HepG2 (cell line): ENCODE data around the gene GTF2A1. TPM values are rescaled to one million over a fixed set of nuclear protein-coding genes. Genes with fewer than 3 reads are reported as not detected.

Experiments used
- ATAC-seq: fragments of 200-7000 bp; cut with Tn5 transposase; 3 replicates; pipeline ENCODE4 v1.9.1; 2020; ENCODE audit warnings: mild to moderate bottlenecking, moderate library complexity
- BruUV-seq: library from RNA; stranded (reverse); fragments of 400-500 nt; replicated peaks from 2 replicates; lab custom pipeline; 2021; lab: Mats Ljungman, UMichigan
- CTCF ChIA-PET: fragments of 300-600 bp; formaldehyde crosslinking; extraction: SDS; loops from one replicate; lab custom pipeline; 2021; ENCODE audit warnings: low total read pairs, inconsistent platforms, low intra/inter-chr PET ratio; lab: Yijun Ruan, JAX
- POLR2A ChIA-PET: fragments of 350-600 bp; sonication (Branson Sonifier 250); formaldehyde crosslinking; loops from one replicate; lab custom pipeline; 2020; ENCODE audit warnings: antibody characterized with exemption, inconsistent platforms; lab: Yijun Ruan, JAX
- DNase-seq: peaks from one replicate; pipeline ENCODE4 v3.0.0-alpha.2; 2015; ENCODE audit warnings: low spot score
- FAIRE-seq: peaks from 3 replicates; lab custom pipeline; 2011; peaks lifted over from hg19 to GRCh38; lab: Jason Lieb, UNC
- H2AFZ ChIP-seq: one replicate; pipeline ENCODE4 v1.6.1; 2011; ENCODE audit warnings: low read length, inconsistent platforms
- H3K27ac ChIP-seq: fragments of 300-600 bp; 3 replicates; pipeline ENCODE4 v1.8.0; 2011; ENCODE audit warnings: mixed run types, mild to moderate bottlenecking, mixed read lengths, low read length, inconsistent platforms; ENCODE audit not compliant: insufficient read depth; ENCODE audit errors: extremely low read length
- H3K27me3 ChIP-seq, 2 experiments: fragments of 200-600 bp in 1 of 2; 2 replicates in 1 of 2; 3 replicates in 1 of 2; pipeline versions ENCODE4 v1.6.0 to v1.8.0; 2011; ENCODE audit warnings: low read length in 2 of 2, mild to moderate bottlenecking in 2 of 2, moderate library complexity in 2 of 2, inconsistent platforms in 1 of 2; ENCODE audit not compliant: insufficient read depth in 2 of 2, control insufficient read depth in 1 of 2
- H3K36me3 ChIP-seq, 2 experiments: fragments of 200-600 bp in 1 of 2; replicated peaks in 1 of 2; 2 replicates in 1 of 2; 3 replicates in 1 of 2; pipeline versions ENCODE4 v1.5.1 to v1.8.0; 2011; ENCODE audit warnings: low read length in 2 of 2, inconsistent platforms in 1 of 2; ENCODE audit not compliant: insufficient read depth in 2 of 2, control insufficient read depth in 1 of 2
- H3K4me1 ChIP-seq: 2 replicates; pipeline ENCODE4 v1.5.1; 2012; ENCODE audit warnings: low read length, inconsistent platforms; ENCODE audit not compliant: insufficient read depth
- H3K4me2 ChIP-seq: 2 replicates; pipeline ENCODE4 v1.6.0; 2011; ENCODE audit warnings: low read depth, low read length, inconsistent platforms
- H3K4me3 ChIP-seq, 3 experiments: fragments of 200-600 bp in 1 of 3; sonication (generic), shearing (Covaris generic) in 1 of 3; replicated peaks in 1 of 3; 2 replicates each; pipeline ENCODE4 v1.5.1; 2011 to 2016; ENCODE audit warnings: low read length in 3 of 3, inconsistent platforms in 2 of 3, low read depth in 2 of 3, mild to moderate bottlenecking in 2 of 3, control low read depth in 1 of 3, mixed read lengths in 1 of 3; ENCODE audit not compliant: insufficient read depth in 1 of 3
- H3K79me2 ChIP-seq: one replicate; pipeline ENCODE4 v1.6.1; 2011; ENCODE audit warnings: low read length, inconsistent platforms; ENCODE audit not compliant: insufficient read depth
- H3K9ac ChIP-seq: 2 replicates; pipeline ENCODE4 v1.6.0; 2011; ENCODE audit warnings: mild to moderate bottlenecking, low read depth, low read length, inconsistent platforms; ENCODE audit not compliant: insufficient read depth
- H3K9me3 ChIP-seq: 2 replicates; pipeline ENCODE4 v1.5.1; 2012; ENCODE audit warnings: mild to moderate bottlenecking, low read length
- H4K20me1 ChIP-seq: 2 replicates; pipeline ENCODE4 v1.6.0; 2011; ENCODE audit warnings: inconsistent platforms, mild to moderate bottlenecking, low read length, moderate library complexity; ENCODE audit not compliant: insufficient read depth
- EED ChIP-seq: sonication (generic); formaldehyde crosslinking; IDR thresholded peaks from 2 replicates; pipeline ENCODE4 v1.5.0; 2020; ENCODE audit warnings: mild to moderate bottlenecking, missing genetic modification reagents
- GATAD1 ChIP-seq: IDR thresholded peaks from 2 replicates; pipeline ENCODE4 v1.6.1; 2016; ENCODE audit warnings: missing genetic modification reagents, missing compliant biosample characterization
- KLF15 ChIP-seq: sonication (generic); formaldehyde crosslinking; IDR thresholded peaks from 2 replicates; pipeline ENCODE4 v1.8.1; 2023; ENCODE audit warnings: borderline replicate concordance, mild to moderate bottlenecking, inconsistent platforms, missing genetic modification reagents, mixed read lengths
- MED1 ChIP-seq: sonication (generic); formaldehyde crosslinking; IDR thresholded peaks from 2 replicates; pipeline ENCODE4 v1.4.0; 2020; ENCODE audit warnings: missing genetic modification reagents
- NBN ChIP-seq: fragments of 450-650 bp; conservative IDR thresholded peaks from 2 replicates; pipeline ENCODE4 v1.6.1; 2017
- RBM22 ChIP-seq: fragments of 200-400 bp; formaldehyde crosslinking; optimal IDR thresholded peaks from 2 replicates; pipeline ENCODE3; 2017; ENCODE audit warnings: mild to moderate bottlenecking, low read length, moderate library complexity
- RFXAP ChIP-seq: sonication (generic); formaldehyde crosslinking; IDR thresholded peaks from 2 replicates; pipeline ENCODE4 v1.4.0; 2020; ENCODE audit warnings: missing genetic modification reagents, borderline replicate concordance
- RNF2 ChIP-seq: fragments of 450-650 bp; conservative IDR thresholded peaks from 2 replicates; pipeline ENCODE4 v1.6.1; 2016; ENCODE audit warnings: low read depth
- TBX2 ChIP-seq: sonication (generic); formaldehyde crosslinking; IDR thresholded peaks from 2 replicates; pipeline ENCODE4 v1.5.0; 2020; ENCODE audit warnings: missing genetic modification reagents, mild to moderate bottlenecking, borderline replicate concordance
- XBP1 ChIP-seq: sonication (generic); formaldehyde crosslinking; IDR thresholded peaks from 2 replicates; pipeline ENCODE4 v1.5.0; 2020; ENCODE audit warnings: missing genetic modification reagents
- ZBTB21 ChIP-seq: sonication (generic); formaldehyde crosslinking; IDR thresholded peaks from 2 replicates; pipeline ENCODE4 v1.4.0; 2020; ENCODE audit warnings: missing genetic modification reagents
- ZNF230 ChIP-seq: sonication (generic); formaldehyde crosslinking; IDR thresholded peaks from 2 replicates; pipeline ENCODE4 v1.4.0; 2020; ENCODE audit warnings: mild to moderate bottlenecking, missing genetic modification reagents
- ZNF382 ChIP-seq: sonication (generic); formaldehyde crosslinking; IDR thresholded peaks from 2 replicates; pipeline ENCODE4 v1.5.0; 2020; ENCODE audit warnings: missing genetic modification reagents, mild to moderate bottlenecking, borderline replicate concordance
- ZNF614 ChIP-seq: IDR thresholded peaks from 2 replicates; pipeline ENCODE4 v1.6.1; 2018; ENCODE audit warnings: missing biosample characterization, missing genetic modification reagents, inconsistent platforms, borderline replicate concordance
- ZNF782 ChIP-seq: sonication (generic); formaldehyde crosslinking; IDR thresholded peaks from 2 replicates; pipeline ENCODE4 v1.4.0; 2020; ENCODE audit warnings: missing genetic modification reagents, mild to moderate bottlenecking, borderline replicate concordance
- WGBS: methylation state at CpG from one replicate; pipeline ENCODE4 v1.1.6; 2017; ENCODE audit warnings: low lambda C conversion rate; 5-methylcytosine and 5-hydroxymethylcytosine counted together
- in situ Hi-C: cut with HindIII; loops from 2 replicates; pipeline ENCODE4 v1.10.0; 2017; ENCODE audit warnings: low pct_unique_long_range_greater_than_20kb; ENCODE audit not compliant: extremely low pct_ligation_motif_present
- intact Hi-C: fragments of 100-400 bp; cut with micrococcal nuclease; formaldehyde crosslinking; loops from one replicate; pipeline ENCODE4 v1.10.0; 2022; ENCODE audit not compliant: unreplicated experiment
- polyA plus RNA-seq, 8 experiments: library from polyadenylated mRNA; depleted of rRNA in 3 of 8; stranded (reverse) in 7 of 8; unstranded in 1 of 8; fragments of >200 nt; fragmentation: Illumina TruSeq in 4 of 8; extraction: Trizol in 4 of 8; gene quantifications; 2 replicates each; pipeline versions ENCODE4 v1.2.1 to v1.2.3, GENCODE V29; 2011 to 2016; ENCODE audit warnings: low read depth in 4 of 8, missing spikeins in 1 of 8, mixed read lengths in 1 of 8; ENCODE audit not compliant: insufficient read depth in 1 of 8
- total RNA-seq, 5 experiments: library from RNA; depleted of rRNA; stranded (reverse); fragments of >200 nt; fragmentation: Illumina TruSeq; extraction: Trizol; gene quantifications; 2 replicates each; pipeline ENCODE4 v1.2.3, GENCODE V29; 2016; ENCODE audit warnings: low read depth in 1 of 5
- TF ChIP-seq, protein P1 (sequence below): sonication (generic); formaldehyde crosslinking; IDR thresholded peaks from 2 replicates; pipeline ENCODE4 v1.5.0; 2020; ENCODE audit warnings: missing genetic modification reagents
- TF ChIP-seq, protein P2 (sequence below): sonication (generic); formaldehyde crosslinking; IDR thresholded peaks from 2 replicates; pipeline ENCODE4 v1.8.0; 2022; ENCODE audit warnings: missing genetic modification reagents, low read depth, mild to moderate bottlenecking, borderline replicate concordance
- TF ChIP-seq, protein P3 (sequence below): sonication (generic); formaldehyde crosslinking; IDR thresholded peaks from 2 replicates; pipeline ENCODE4 v1.5.0; 2020; ENCODE audit warnings: mild to moderate bottlenecking, missing genetic modification reagents
- TF ChIP-seq, protein P4 (sequence below): sonication (generic); formaldehyde crosslinking; IDR thresholded peaks from 2 replicates; pipeline ENCODE4 v1.9.0; 2022; ENCODE audit warnings: missing genetic modification reagents, mild to moderate bottlenecking, borderline replicate concordance

Gene GTF2A1
- total and polyA plus RNA-seq, 2 of the 13 experiments (the other 11 are each of a cell fraction or from before 2014, with no cell fraction given): 14.9 to 17.5 TPM

DNA sequence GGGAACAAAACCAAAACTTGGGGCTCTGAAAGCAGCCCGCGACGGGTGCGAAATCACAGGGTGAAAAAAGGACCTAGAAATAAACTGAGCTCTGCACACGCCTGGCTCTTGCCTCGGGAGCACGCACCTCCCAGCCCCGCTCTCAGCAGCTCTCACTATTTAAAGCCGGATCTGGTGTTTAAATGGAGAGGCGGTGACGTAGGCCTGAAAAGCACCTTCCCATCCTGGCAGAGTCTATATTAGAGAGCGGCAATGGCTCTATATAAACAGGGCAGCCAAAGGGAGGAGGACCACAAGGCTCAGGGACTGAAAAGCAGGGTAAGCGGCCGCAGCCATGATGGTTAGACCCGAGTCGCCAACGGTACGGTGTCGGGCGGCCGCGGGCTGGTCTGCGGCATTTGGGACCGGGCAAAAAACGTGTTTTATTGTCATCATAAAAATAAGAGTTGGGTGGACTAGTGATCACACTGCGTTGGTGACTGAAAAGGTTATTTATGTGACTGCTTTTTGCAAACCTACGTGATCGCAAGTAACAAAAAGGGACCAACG is 1.5 kb downstream of the GTF2A1 start:
- BruUV-seq: no TSS peak
- WGBS: under 1% methylated on average over 26 of the region's 29 CpGs
- in situ Hi-C loops: no loop called here
- TF ChIP-seq XBP1 (CRISPR knock-in tag) (no peak), EED (CRISPR knock-in tag) (no peak), ZNF614 (CRISPR knock-in tag) (peak; percentile 71; the same call in 1 of the 2 replicates), TBX2 (CRISPR knock-in tag) (peak; percentile 45), ZNF382 (no peak), RFXAP (CRISPR knock-in tag) (peak; percentile 66; the same call in 1 of the 2 replicates), ZBTB21 (CRISPR knock-in tag) (peak; percentile 52; the same call in 1 of the 2 replicates), ZNF782 (CRISPR knock-in tag) (no peak), GATAD1 (CRISPR knock-in tag) (peak; percentile 54), MED1 (CRISPR knock-in tag) (peak; percentile 78), ZNF230 (peak; percentile 78; the same call in 1 of the 2 replicates), KLF15 (CRISPR knock-in tag) (no peak), RBM22 (peak; percentile 98), NBN (no peak), RNF2 (peak; percentile 42; the same call in 1 of the 2 replicates)
- TF ChIP-seq, protein P1, sequence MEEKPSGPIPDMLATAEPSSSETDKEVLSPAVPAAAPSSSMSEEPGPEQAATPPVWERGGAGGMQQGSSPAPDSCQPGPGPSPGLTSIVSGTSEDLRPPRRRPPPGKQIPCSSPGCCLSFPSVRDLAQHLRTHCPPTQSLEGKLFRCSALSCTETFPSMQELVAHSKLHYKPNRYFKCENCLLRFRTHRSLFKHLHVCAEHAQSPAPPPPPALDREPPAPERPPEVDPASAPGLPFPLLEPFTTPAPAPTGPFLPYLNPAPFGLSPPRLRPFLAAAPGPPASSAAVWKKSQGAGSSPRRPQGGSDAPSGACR (CRISPR knock-in tag): no peak; the same call in 1 of the 2 replicates
- TF ChIP-seq, protein P2, sequence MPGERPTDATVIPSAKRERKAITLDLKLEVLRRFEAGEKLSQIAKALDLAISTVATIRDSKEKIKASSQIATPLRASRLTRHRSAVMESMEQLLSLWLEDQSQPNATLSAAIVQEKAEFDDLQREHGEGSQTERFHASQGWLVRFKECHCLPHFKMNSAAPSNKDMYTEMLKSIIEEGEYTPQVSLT: no peak
- TF ChIP-seq, protein P3, sequence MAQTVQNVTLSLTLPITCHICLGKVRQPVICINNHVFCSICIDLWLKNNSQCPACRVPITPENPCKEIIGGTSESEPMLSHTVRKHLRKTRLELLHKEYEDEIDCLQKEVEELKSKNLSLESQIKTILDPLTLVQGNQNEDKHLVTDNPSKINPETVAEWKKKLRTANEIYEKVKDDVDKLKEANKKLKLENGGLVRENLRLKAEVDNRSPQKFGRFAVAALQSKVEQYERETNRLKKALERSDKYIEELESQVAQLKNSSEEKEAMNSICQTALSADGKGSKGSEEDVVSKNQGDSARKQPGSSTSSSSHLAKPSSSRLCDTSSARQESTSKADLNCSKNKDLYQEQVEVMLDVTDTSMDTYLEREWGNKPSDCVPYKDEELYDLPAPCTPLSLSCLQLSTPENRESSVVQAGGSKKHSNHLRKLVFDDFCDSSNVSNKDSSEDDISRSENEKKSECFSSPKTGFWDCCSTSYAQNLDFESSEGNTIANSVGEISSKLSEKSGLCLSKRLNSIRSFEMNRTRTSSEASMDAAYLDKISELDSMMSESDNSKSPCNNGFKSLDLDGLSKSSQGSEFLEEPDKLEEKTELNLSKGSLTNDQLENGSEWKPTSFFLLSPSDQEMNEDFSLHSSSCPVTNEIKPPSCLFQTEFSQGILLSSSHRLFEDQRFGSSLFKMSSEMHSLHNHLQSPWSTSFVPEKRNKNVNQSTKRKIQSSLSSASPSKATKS (CRISPR knock-in tag): 0 out of 2 replicates have a peak, but pooled peaks have one; percentile 32
- TF ChIP-seq, protein P4, sequence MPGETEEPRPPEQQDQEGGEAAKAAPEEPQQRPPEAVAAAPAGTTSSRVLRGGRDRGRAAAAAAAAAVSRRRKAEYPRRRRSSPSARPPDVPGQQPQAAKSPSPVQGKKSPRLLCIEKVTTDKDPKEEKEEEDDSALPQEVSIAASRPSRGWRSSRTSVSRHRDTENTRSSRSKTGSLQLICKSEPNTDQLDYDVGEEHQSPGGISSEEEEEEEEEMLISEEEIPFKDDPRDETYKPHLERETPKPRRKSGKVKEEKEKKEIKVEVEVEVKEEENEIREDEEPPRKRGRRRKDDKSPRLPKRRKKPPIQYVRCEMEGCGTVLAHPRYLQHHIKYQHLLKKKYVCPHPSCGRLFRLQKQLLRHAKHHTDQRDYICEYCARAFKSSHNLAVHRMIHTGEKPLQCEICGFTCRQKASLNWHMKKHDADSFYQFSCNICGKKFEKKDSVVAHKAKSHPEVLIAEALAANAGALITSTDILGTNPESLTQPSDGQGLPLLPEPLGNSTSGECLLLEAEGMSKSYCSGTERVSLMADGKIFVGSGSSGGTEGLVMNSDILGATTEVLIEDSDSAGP (CRISPR knock-in tag): peak; percentile 49; the same call in 1 of the 2 replicates

More for the DNA sequence above, 1.5 kb downstream of the GTF2A1 start:
- POLR2A ChIA-PET: interaction anchor here (0.6 to 1.3 kb wide), 20 partner anchors 10 to 314 kb away, joined by 3 to 12 read pairs (median 4); partner anchors contain the start of gene SEL1L
- peak overlapping the region; percentile 80 for H3K4me2 ChIP-seq
- H3K27ac ChIP-seq: peak overlapping the region; percentile 98
- ATAC-seq (peak; percentile 89), DNase-seq (peak; percentile 97), FAIRE-seq (peak; percentile 92)
- no peaks in the 10 kb centered on the region for H4K20me1 ChIP-seq
- H3K27me3 ChIP-seq: no peaks in the 10 kb centered on the region
- peaks cover 36% of the 10 kb centered on the region for H3K4me1 ChIP-seq
- peak overlapping the region; percentile 100 for H3K9ac ChIP-seq
- peaks cover 43% of the 10 kb centered on the region for H3K79me2 ChIP-seq
- no peak overlapping the region for H2AFZ ChIP-seq
- CTCF ChIA-PET: no interaction called here
- peaks cover 0 to 18% of the 10 kb centered on the region in 2 experiments; a peak in 3 of 5 replicates for H3K36me3 ChIP-seq
- no peaks in the 10 kb centered on the region for H3K9me3 ChIP-seq
- H3K4me3 ChIP-seq: peak overlapping the region; percentile 82 to 98 (median 86)
- intact Hi-C loops: loop anchor here (1.0 to 5.0 kb wide), 4 partner anchors 54 to 313 kb away; partner anchors contain the start of gene SEL1L
